Activated naive CD4-positive, alpha-beta T cell treated with anti-CD3 and anti-CD28 coated beads, Interleukin-2, amount 10 ng/mL, durations not matched to agents 7 days and 5 days (primary cell): ENCODE results near the gene STK32A.

Experiments
- CTCF ChIA-PET: fragments of 350-600 bp; sonication (Branson Sonifier 250); formaldehyde crosslinking; loops from one replicate; lab custom pipeline; 2021; ENCODE audit warnings: antibody characterized with exemption; lab: Charles Lee
- DNase-seq: peaks from one replicate; pipeline ENCODE4 v3.0.0-alpha.2; 2020
- H3K27ac Mint-ChIP-seq: one replicate; pipeline ENCODE4 v1.8.0; 2021; ENCODE audit warnings: mild to moderate bottlenecking, moderate library complexity, mixed read lengths
- H3K27me3 Mint-ChIP-seq: one replicate; pipeline ENCODE4 v1.8.0; 2021; ENCODE audit warnings: mild to moderate bottlenecking, mixed read lengths
- H3K36me3 Mint-ChIP-seq: one replicate; pipeline ENCODE4 v1.8.0; 2021; ENCODE audit warnings: mixed read lengths
- H3K4me1 Mint-ChIP-seq: one replicate; pipeline ENCODE4 v1.8.0; 2021; ENCODE audit warnings: mixed read lengths
- H3K4me3 Mint-ChIP-seq: one replicate; pipeline ENCODE4 v1.8.0; 2021; ENCODE audit warnings: mild to moderate bottlenecking, moderate library complexity, mixed read lengths
- H3K9me3 Mint-ChIP-seq: one replicate; pipeline ENCODE4 v1.8.0; 2021; ENCODE audit warnings: mixed read lengths

The STK32A gene

GRCh38 chr5:147234825-147235635, at the start of gene STK32A:
Gene STK32A, plus strand, starts transcription at chr5:147235026. Its CDS starts 4,609 bp downstream, at chr5:147239635.
- peaks cover 19% of the 10 kb centered on the region for H3K27me3 Mint-ChIP-seq
- H3K9me3 Mint-ChIP-seq: no peaks in the 10 kb centered on the region
- no peak within 1 kb of the TSS for H3K4me3 Mint-ChIP-seq
- H3K4me1 Mint-ChIP-seq: no peaks in the 10 kb centered on the region
- no peaks in the 10 kb centered on the region for H3K36me3 Mint-ChIP-seq
- CTCF ChIA-PET: no interaction called here
- no peak within 1 kb of the TSS for H3K27ac Mint-ChIP-seq
- no peak for DNase-seq

- Mint-ChIP-seq H3K36me3 (no peaks in the 10 kb centered on the region), H3K27me3 (no peaks in the 10 kb centered on the region), H3K9me3 (no peaks in the 10 kb centered on the region), H3K4me1 (peaks cover 2% of the 10 kb centered on the region), H3K27ac (no peak overlapping the region), H3K4me3 (no peak overlapping the region)
- CTCF ChIA-PET: interaction anchor here (1.4 to 4.2 kb wide), 3 partner anchors 11 to 654 kb away, joined by 3 to 38 read pairs (median 34); no protein-coding TSS in a partner anchor
- no peak for DNase-seq
Observed at GRCh38 chr5:147187099-147187540, 47.7 kb upstream of the STK32A start.

- CTCF ChIA-PET: interaction anchor here (0.7 to 4.2 kb wide), 24 partner anchors 8 to 667 kb away, joined by 3 to 38 read pairs (median 4); no protein-coding TSS in a partner anchor
- Mint-ChIP-seq H3K9me3 (no peaks in the 10 kb centered on the region), H3K36me3 (no peaks in the 10 kb centered on the region), H3K27ac (no peak overlapping the region), H3K4me1 (peaks cover 2% of the 10 kb centered on the region), H3K4me3 (no peak overlapping the region), H3K27me3 (no peaks in the 10 kb centered on the region)
- peak; percentile 59 for DNase-seq
Observed at GRCh38 chr5:147188200-147189108, 46.4 kb upstream of the STK32A start.

GRCh38 chr5:147189109-147189424, 45.8 kb upstream of the STK32A start:
- H3K27me3 Mint-ChIP-seq: no peaks in the 10 kb centered on the region
- H3K4me1 Mint-ChIP-seq: peaks cover 2% of the 10 kb centered on the region
- H3K36me3 Mint-ChIP-seq: no peaks in the 10 kb centered on the region
- DNase-seq: no peak
- no peak overlapping the region for H3K27ac Mint-ChIP-seq
- H3K9me3 Mint-ChIP-seq: no peaks in the 10 kb centered on the region
- H3K4me3 Mint-ChIP-seq: no peak overlapping the region
- CTCF ChIA-PET: interaction anchor here (0.7 to 4.2 kb wide), 23 partner anchors 8 to 668 kb away, joined by 3 to 38 read pairs (median 4); no protein-coding TSS in a partner anchor

- Mint-ChIP-seq H3K4me1 (peaks cover 2% of the 10 kb centered on the region), H3K4me3 (no peak overlapping the region), H3K27me3 (no peaks in the 10 kb centered on the region), H3K36me3 (no peaks in the 10 kb centered on the region), H3K27ac (no peak overlapping the region), H3K9me3 (no peaks in the 10 kb centered on the region)
- CTCF ChIA-PET: interaction anchor here (0.6 to 4.2 kb wide), 4 partner anchors 10 to 650 kb away, joined by 3 to 38 read pairs (median 16); no protein-coding TSS in a partner anchor
- no peak for DNase-seq
Observed at GRCh38 chr5:147190331-147190730, 44.5 kb upstream of the STK32A start.

GRCh38 chr5:147193123-147193522, 41.7 kb upstream of the STK32A start:
- no peak overlapping the region for H3K4me3 Mint-ChIP-seq
- H3K4me1 Mint-ChIP-seq: peaks cover 2% of the 10 kb centered on the region
- H3K27me3 Mint-ChIP-seq: no peaks in the 10 kb centered on the region
- H3K36me3 Mint-ChIP-seq: no peaks in the 10 kb centered on the region
- no peak overlapping the region for H3K27ac Mint-ChIP-seq
- no peaks in the 10 kb centered on the region for H3K9me3 Mint-ChIP-seq
- CTCF ChIA-PET: no interaction called here
- DNase-seq: no peak

GRCh38 chr5:147200004-147200403, 34.8 kb upstream of the STK32A start:
- Mint-ChIP-seq H3K27me3 (no peaks in the 10 kb centered on the region), H3K9me3 (no peaks in the 10 kb centered on the region), H3K27ac (no peak overlapping the region), H3K36me3 (no peaks in the 10 kb centered on the region), H3K4me3 (no peak overlapping the region), H3K4me1 (no peaks in the 10 kb centered on the region)
- CTCF ChIA-PET: no interaction called here
- DNase-seq: no peak

GRCh38 chr5:147203213-147203612, 31.6 kb upstream of the STK32A start:
- H3K4me3 Mint-ChIP-seq: no peak overlapping the region
- no peak overlapping the region for H3K27ac Mint-ChIP-seq
- no peaks in the 10 kb centered on the region for H3K36me3 Mint-ChIP-seq
- no peaks in the 10 kb centered on the region for H3K9me3 Mint-ChIP-seq
- CTCF ChIA-PET: no interaction called here
- no peaks in the 10 kb centered on the region for H3K4me1 Mint-ChIP-seq
- no peak for DNase-seq
- H3K27me3 Mint-ChIP-seq: no peaks in the 10 kb centered on the region

- H3K4me1 Mint-ChIP-seq: no peaks in the 10 kb centered on the region
- no peaks in the 10 kb centered on the region for H3K9me3 Mint-ChIP-seq
- CTCF ChIA-PET: no interaction called here
- H3K27ac Mint-ChIP-seq: no peak overlapping the region
- H3K27me3 Mint-ChIP-seq: no peaks in the 10 kb centered on the region
- DNase-seq: no peak
- no peaks in the 10 kb centered on the region for H3K36me3 Mint-ChIP-seq
- no peak overlapping the region for H3K4me3 Mint-ChIP-seq
Observed at GRCh38 chr5:147204576-147204975, 30.2 kb upstream of the STK32A start.

GRCh38 chr5:147208134-147208533, 26.7 kb upstream of the STK32A start:
- CTCF ChIA-PET: no interaction called here

GRCh38 chr5:147216552-147217154, 18.2 kb upstream of the STK32A start:
- DNase-seq: peak; percentile 52
- H3K9me3 Mint-ChIP-seq: no peaks in the 10 kb centered on the region
- CTCF ChIA-PET: interaction anchor here (1.0 kb wide), 1 partner anchor 251 kb away, joined by 4 read pairs; no protein-coding TSS in a partner anchor
- H3K36me3 Mint-ChIP-seq: no peaks in the 10 kb centered on the region
- peaks cover 5% of the 10 kb centered on the region for H3K4me1 Mint-ChIP-seq
- no peak overlapping the region for H3K4me3 Mint-ChIP-seq
- peak overlapping the region; percentile 85 for H3K27ac Mint-ChIP-seq
- no peaks in the 10 kb centered on the region for H3K27me3 Mint-ChIP-seq

More at GRCh38 chr5:147208134-147208533, 26.7 kb upstream of the STK32A start:
- H3K4me3 Mint-ChIP-seq: no peak overlapping the region
- no peaks in the 10 kb centered on the region for H3K9me3 Mint-ChIP-seq
- no peaks in the 10 kb centered on the region for H3K4me1 Mint-ChIP-seq
- no peaks in the 10 kb centered on the region for H3K27me3 Mint-ChIP-seq
- H3K36me3 Mint-ChIP-seq: no peaks in the 10 kb centered on the region
- DNase-seq: no peak
- H3K27ac Mint-ChIP-seq: no peak overlapping the region

- Mint-ChIP-seq H3K36me3 (no peaks in the 10 kb centered on the region), H3K27ac (no peak overlapping the region), H3K27me3 (no peaks in the 10 kb centered on the region), H3K9me3 (peaks cover 4% of the 10 kb centered on the region), H3K4me1 (peaks cover 3% of the 10 kb centered on the region), H3K4me3 (no peak overlapping the region)
- DNase-seq: no peak
- CTCF ChIA-PET: no interaction called here
Observed at GRCh38 chr5:147223343-147223742, 11.5 kb upstream of the STK32A start.

- CTCF ChIA-PET: no interaction called here
- peaks cover 4% of the 10 kb centered on the region for H3K9me3 Mint-ChIP-seq
- no peak for DNase-seq
Observed at GRCh38 chr5:147223948-147224791, 10.7 kb upstream of the STK32A start.

More at GRCh38 chr5:147223948-147224791, 10.7 kb upstream of the STK32A start:
- Mint-ChIP-seq H3K36me3 (no peaks in the 10 kb centered on the region), H3K4me3 (no peak overlapping the region), H3K27ac (no peak overlapping the region), H3K27me3 (no peaks in the 10 kb centered on the region), H3K4me1 (peaks cover 3% of the 10 kb centered on the region)
